ENCODE data around the gene CSPG4.

The CSPG4 gene

GRCh38 chr15:75669879-75670212, 42.8 kb downstream of the CSPG4 start:
- DNase-seq (ENCODE audit: low spot score): no peak
- TF ChIP-seq, protein P1, sequence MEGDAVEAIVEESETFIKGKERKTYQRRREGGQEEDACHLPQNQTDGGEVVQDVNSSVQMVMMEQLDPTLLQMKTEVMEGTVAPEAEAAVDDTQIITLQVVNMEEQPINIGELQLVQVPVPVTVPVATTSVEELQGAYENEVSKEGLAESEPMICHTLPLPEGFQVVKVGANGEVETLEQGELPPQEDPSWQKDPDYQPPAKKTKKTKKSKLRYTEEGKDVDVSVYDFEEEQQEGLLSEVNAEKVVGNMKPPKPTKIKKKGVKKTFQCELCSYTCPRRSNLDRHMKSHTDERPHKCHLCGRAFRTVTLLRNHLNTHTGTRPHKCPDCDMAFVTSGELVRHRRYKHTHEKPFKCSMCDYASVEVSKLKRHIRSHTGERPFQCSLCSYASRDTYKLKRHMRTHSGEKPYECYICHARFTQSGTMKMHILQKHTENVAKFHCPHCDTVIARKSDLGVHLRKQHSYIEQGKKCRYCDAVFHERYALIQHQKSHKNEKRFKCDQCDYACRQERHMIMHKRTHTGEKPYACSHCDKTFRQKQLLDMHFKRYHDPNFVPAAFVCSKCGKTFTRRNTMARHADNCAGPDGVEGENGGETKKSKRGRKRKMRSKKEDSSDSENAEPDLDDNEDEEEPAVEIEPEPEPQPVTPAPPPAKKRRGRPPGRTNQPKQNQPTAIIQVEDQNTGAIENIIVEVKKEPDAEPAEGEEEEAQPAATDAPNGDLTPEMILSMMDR (IDR thresholded peaks at IDR 0.05; ENCODE audit: extremely low read depth, missing control alignments): no peak

GRCh38 chr15:75669191-75669878, 43.3 kb downstream of the CSPG4 start:
- DNase-seq (ENCODE audit: low spot score): no peak
- TF ChIP-seq, protein P1 (IDR thresholded peaks at IDR 0.05; ENCODE audit: extremely low read depth, missing control alignments): no peak

- no peak for DNase-seq (ENCODE audit: low spot score)
- TF ChIP-seq, protein P1 (IDR thresholded peaks at IDR 0.05; ENCODE audit: extremely low read depth, missing control alignments): no peak
These were observed 45.7 kb downstream of the CSPG4 start for GRCh38 chr15:75666823-75667501.

DNA sequence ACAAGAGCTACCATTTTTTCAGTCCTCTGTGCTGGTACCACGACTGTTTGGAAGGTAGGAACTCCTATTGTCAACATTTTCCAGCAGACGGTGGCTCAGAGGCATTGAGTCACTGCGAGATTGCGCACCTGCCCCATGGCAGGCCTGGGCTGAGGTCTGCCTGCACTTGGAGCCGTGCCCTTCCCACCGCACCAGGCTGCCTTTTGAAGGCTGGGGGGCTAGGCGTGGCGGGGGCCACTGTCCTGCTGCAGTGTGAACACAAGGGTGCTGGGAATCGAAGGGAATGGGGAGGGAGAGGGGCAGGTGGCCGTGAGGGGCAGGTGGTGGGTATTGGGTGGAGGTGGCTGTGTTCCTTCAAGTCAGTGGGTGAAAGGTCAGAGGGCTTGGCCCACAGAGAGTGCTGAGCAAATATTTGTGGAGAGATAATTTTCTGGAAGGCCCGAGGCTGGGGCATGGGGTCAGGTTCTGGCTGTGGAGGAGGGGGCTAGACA, 48.7 kb downstream of the CSPG4 start:
- TF ChIP-seq, protein P1 (IDR thresholded peaks at IDR 0.05; ENCODE audit: extremely low read depth, missing control alignments): no peak
- DNase-seq (ENCODE audit: low spot score): no peak

DNA sequence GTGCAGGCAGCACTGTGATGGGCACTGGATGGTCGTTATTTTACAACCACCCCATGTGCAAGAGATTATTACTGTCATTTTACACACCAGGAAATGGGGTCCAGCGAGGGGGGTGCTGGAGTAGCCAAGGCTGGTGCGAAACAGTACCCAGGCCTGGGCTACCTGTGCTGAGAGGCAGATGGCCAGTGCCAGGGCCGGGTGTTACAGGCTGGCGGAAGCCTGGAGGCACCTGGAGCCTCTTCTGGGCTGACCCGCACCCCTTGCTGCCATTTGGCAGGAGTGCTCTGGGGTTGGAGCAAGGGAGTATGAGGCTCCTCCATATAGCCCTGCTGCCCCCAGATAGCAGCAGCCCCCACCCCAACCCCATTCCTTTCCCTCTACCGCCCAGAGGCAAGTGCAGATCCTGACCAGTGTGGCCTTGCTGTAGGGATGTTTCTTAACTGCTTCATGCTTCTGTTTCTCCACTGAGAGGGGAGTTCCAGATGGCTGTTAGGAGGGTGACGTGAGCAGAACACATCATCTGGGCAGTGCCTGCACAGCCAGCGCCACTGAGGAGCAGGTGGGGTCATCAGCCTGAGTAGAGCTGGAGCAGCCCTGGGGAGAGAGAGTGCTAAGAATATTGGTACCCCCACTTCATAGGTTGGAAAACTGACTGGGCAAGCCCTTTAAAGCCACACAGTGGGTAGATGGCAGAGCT, 49.7 kb downstream of the CSPG4 start:
- TF ChIP-seq, protein P1 (IDR thresholded peaks at IDR 0.05; ENCODE audit: extremely low read depth, missing control alignments): no peak
- no peak for DNase-seq (ENCODE audit: low spot score)

DNA sequence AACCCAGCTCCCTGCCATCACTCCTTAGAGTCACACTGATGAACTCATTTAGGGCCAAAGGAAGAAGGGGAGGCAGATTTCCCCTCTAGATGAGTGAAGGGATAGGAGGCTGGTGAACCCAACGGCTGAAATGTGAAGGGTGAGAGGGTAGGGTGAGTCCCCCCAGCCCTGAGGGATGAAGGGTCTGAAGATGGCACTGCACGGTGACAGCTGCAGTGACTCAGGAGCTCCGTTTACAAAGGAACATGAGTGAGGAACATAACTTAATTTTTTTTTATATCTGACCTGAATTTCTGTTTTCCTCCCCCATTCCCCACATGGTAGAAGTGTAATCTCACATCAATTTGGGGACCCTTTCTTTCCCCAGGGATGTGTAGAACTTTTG, 50.9 kb downstream of the CSPG4 start:
- no peak for DNase-seq (ENCODE audit: low spot score)
- TF ChIP-seq, protein P1 (IDR thresholded peaks at IDR 0.05; ENCODE audit: extremely low read depth, missing control alignments): no peak

All from GM20000 (cell line).